BE2C (cell line): ENCODE measurements around the gene CADM1.

Source experiments
- DNase-seq: peaks from one replicate; pipeline ENCODE4 v3.0.0-alpha.2; 2020
- H3K27me3 ChIP-seq: fragments of 250-450 bp; sonication (Bioruptor Pico); 2 replicates; pipeline ENCODE4 v1.5.1; 2020; ENCODE audit warnings: mild to moderate bottlenecking
- H3K36me3 ChIP-seq: fragments of 250-450 bp; sonication (Bioruptor Pico); 2 replicates; pipeline ENCODE4 v1.5.1; 2020; ENCODE audit warnings: mild to moderate bottlenecking
- H3K4me1 ChIP-seq: fragments of 250-450 bp; sonication (Bioruptor Pico); 2 replicates; pipeline ENCODE4 v1.5.1; 2020
- H3K4me3 ChIP-seq: 2 replicates; pipeline ENCODE4 v1.5.1; 2011; ENCODE audit warnings: low read depth, low read length
- H3K9me3 ChIP-seq: fragments of 250-450 bp; sonication (Bioruptor Pico); 2 replicates; pipeline ENCODE4 v1.5.1; 2020
- TF ChIP-seq, protein P1 (sequence below): IDR thresholded peaks from 2 replicates; pipeline ENCODE4 v1.5.1; 2012; ENCODE audit warnings: mild to moderate bottlenecking, low read depth, low read length

Gene CADM1

DNA sequence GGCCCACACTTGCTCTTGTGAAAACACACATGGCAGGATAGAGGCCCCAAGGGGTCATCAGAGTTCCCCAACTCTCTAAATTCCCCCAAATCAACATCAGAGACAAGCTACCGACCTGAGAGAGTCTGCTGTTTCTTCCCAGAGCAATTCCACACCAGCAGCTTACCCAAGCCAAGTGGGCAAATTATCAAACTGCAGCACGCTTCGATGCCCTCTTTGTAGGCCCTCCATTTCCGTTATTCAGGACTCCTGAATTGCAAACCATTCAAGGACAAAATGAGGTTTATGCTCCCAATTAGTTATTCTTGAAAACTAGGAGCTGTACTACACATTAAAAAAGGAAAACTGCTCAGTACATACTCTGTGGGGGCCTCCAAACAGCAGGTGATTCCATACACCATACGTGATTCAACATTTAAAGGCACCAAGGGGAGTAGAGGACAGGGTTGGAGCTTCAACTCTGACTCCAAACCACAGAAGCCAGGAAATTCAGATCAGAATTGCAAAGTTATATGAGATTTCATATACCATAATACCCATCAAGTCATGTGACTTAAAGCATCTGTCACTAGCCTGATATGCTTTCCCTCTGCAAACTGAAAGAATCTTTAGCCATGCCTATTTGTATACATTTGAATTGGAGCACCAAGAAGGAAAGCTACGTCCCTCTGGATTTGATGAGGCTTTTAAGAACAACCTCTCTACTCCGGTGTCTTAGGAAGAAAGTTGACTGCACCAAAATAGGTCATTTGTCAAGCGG, 234.8 kb downstream of the CADM1 start:
- H3K4me3 ChIP-seq, result no peak overlapping the region
- no peaks in the 10 kb centered on the region for H3K9me3 ChIP-seq
- H3K27me3 ChIP-seq, result no peaks in the 10 kb centered on the region
- TF ChIP-seq, protein P1, sequence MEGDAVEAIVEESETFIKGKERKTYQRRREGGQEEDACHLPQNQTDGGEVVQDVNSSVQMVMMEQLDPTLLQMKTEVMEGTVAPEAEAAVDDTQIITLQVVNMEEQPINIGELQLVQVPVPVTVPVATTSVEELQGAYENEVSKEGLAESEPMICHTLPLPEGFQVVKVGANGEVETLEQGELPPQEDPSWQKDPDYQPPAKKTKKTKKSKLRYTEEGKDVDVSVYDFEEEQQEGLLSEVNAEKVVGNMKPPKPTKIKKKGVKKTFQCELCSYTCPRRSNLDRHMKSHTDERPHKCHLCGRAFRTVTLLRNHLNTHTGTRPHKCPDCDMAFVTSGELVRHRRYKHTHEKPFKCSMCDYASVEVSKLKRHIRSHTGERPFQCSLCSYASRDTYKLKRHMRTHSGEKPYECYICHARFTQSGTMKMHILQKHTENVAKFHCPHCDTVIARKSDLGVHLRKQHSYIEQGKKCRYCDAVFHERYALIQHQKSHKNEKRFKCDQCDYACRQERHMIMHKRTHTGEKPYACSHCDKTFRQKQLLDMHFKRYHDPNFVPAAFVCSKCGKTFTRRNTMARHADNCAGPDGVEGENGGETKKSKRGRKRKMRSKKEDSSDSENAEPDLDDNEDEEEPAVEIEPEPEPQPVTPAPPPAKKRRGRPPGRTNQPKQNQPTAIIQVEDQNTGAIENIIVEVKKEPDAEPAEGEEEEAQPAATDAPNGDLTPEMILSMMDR, result no peak
- no peak for DNase-seq
- H3K4me1 ChIP-seq, result peaks cover 29% of the 10 kb centered on the region
- no peaks in the 10 kb centered on the region for H3K36me3 ChIP-seq

DNA sequence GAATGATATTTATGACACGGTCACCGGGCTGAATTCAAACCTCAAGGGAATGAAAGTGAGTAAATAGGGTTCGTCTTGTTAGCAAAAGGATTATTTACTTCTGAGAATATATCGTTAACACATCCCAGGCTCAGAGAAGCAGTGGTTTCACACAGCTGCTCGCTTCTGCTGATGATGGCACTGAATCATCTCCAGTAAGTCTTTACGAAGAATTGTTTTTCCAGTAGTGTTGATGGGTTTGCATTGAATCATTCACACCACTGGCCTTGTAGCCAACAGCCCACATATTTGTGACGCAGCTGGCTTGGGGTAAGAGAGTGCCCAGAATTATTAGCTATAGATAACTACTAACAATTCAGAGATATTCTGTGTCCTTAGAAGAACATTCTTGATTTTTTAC, 236.3 kb downstream of the CADM1 start:
- DNase-seq, result no peak
- H3K9me3 ChIP-seq, result no peaks in the 10 kb centered on the region
- no peaks in the 10 kb centered on the region for H3K36me3 ChIP-seq
- TF ChIP-seq, protein P1, result no peak
- no peaks in the 10 kb centered on the region for H3K27me3 ChIP-seq
- peaks cover 27% of the 10 kb centered on the region for H3K4me1 ChIP-seq
- no peak overlapping the region for H3K4me3 ChIP-seq

DNA sequence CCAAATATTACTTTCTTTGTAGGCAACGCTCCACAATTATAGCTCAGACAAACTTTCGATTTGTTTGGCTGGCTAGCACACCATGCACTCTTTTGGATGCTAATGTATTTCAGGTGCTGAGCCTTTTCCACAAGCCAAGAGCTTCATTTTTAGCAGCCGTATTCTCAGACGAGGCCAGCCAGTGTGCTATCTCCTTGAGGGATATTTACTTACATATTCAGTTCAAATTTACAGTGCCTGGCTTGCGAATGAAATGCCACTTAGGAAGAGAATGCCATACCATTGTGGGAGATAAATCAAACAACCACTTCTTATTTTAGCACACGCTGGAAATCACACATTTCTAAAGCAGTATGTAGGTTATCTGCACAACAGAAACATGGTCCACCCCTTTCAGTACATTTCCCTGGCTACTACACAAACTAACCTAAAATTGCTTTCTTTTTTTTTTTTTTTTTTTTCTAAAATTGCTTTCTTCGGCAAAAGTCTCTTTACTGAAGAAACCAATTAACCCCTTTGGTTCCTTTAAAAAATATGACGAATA, 236.9 kb downstream of the CADM1 start:
- Histone ChIP-seq H3K27me3 (no peaks in the 10 kb centered on the region), H3K4me1 (peaks cover 26% of the 10 kb centered on the region), H3K9me3 (no peaks in the 10 kb centered on the region), H3K4me3 (no peak overlapping the region), H3K36me3 (no peaks in the 10 kb centered on the region)
- TF ChIP-seq, protein P1, result no peak
- DNase-seq, result no peak

DNA sequence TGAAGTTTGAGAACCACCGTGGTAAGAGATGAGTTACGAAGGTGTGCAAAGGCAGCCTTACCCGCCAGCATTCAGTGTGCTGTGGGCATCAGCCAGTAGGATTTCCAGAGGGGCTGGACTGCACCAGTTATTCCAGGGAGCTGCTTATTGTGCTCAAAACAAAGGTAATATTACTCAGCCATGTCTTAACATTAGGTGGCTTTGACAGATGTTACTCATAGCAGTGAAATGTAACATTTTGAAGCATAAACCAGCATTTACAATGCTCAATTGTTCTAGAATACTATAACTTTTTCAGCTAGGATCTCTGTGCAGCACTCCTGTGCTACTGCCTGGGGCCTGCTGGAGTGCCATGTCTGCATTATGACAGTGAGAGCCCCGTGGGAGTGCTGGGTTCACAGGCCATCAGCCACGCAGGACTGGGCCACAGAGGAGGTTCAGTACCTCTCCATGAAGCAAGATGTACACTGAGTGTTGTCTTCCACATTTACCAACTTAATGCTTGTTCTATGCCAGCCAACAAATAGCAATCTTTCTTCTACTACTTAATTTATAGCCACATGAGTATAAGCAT, 238.1 kb downstream of the CADM1 start:
- Histone ChIP-seq H3K9me3 (no peaks in the 10 kb centered on the region), H3K4me1 (peaks cover 26% of the 10 kb centered on the region), H3K4me3 (no peak overlapping the region), H3K36me3 (no peaks in the 10 kb centered on the region), H3K27me3 (no peaks in the 10 kb centered on the region)
- TF ChIP-seq, protein P1, result no peak
- peak; percentile 34 for DNase-seq

DNA sequence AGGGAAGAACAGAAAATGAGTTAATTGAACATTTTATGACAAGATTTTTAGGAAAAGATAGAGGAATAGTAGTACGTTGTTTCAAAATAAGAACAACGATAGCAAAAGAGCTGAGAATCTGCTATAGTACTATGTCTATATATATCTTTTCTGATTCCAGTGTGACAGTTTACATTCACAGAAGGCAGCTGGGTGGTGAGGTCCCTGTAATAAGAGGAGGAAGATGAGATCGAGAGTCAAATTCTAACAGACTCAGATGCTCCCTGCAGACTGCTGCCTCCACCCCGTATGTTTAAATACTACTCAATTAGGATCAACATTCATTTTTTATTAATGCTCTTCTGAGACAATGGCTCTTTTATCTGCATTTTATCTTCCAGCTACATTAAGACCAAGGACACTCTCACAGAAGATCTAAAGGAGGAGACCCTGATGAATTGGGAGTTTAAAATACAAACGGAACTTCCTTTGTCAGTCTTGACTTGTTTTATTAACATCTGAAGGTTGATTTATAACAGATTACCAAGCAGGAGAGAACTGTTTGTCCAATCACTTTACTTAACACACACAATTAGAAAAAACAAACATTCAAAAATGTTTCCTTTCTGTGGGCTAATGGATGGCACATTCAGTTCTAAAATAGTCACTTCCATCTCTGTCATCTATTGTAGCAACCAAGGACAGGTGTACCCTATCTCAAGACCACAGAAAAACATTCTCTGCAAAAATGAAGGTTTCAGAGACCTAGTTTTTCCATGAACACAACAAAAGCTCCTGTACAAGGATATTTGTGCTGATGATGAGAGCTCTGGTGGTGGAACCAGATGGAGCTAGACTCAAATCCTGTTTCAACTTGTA, 240.2 kb downstream of the CADM1 start:
- no peak overlapping the region for H3K4me3 ChIP-seq
- DNase-seq, result no peak
- H3K9me3 ChIP-seq, result no peaks in the 10 kb centered on the region
- H3K27me3 ChIP-seq, result no peaks in the 10 kb centered on the region
- peaks cover 26% of the 10 kb centered on the region for H3K4me1 ChIP-seq
- TF ChIP-seq, protein P1, result no peak
- no peaks in the 10 kb centered on the region for H3K36me3 ChIP-seq
